NCI-H2081 treated with DMSO at 0.1 percent for 48 hours (cell line): ENCODE data around the gene SPATA16.
"Not testable (repeated sequence)": the region's sequence is repeated elsewhere in the genome, so short reads cannot be mapped to it uniquely, and the experiment has no call there.

ENCODE experiments used
- DNase-seq: peaks from one replicate; lab custom pipeline; 2025; lab: John Stamatoyannopoulos, UW

The SPATA16 gene

GRCh38 chr3:173004681-173005080 is 136.4 kb downstream of the SPATA16 start:
- no peak for DNase-seq

GRCh38 chr3:173003956-173004355 is 137.1 kb downstream of the SPATA16 start:
- no peak for DNase-seq

GRCh38 chr3:173003471-173003870 is 137.6 kb downstream of the SPATA16 start:
- no peak for DNase-seq

DNA sequence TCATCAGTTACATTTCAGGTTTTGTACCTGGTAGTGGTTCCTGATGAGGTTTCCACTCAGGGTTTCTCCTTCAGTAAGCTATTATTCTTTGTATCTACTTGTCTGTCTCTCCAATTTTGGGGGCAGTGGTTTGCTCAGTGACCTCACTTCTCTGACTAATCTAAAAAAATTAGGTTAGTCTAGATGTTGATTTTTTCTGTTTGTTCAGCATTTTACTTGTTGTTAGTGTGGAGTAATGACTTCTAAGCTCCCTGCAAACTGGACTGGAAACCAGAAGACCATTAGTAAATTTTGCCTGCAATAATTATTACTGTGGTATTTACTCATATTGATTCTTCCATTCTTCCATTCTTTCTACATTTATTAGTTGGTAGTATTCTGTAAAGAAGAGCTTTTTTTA is 139.4 kb downstream of the SPATA16 start:
- DNase-seq: no peak

GRCh38 chr3:173000553-173000952 is 140.5 kb downstream of the SPATA16 start:
- no peak for DNase-seq

- no peak for DNase-seq
These were observed 147.6 kb downstream of the SPATA16 start for GRCh38 chr3:172993412-172993811.

- DNase-seq: no peak
These were observed 149.5 kb downstream of the SPATA16 start for GRCh38 chr3:172991424-172991996.

DNA sequence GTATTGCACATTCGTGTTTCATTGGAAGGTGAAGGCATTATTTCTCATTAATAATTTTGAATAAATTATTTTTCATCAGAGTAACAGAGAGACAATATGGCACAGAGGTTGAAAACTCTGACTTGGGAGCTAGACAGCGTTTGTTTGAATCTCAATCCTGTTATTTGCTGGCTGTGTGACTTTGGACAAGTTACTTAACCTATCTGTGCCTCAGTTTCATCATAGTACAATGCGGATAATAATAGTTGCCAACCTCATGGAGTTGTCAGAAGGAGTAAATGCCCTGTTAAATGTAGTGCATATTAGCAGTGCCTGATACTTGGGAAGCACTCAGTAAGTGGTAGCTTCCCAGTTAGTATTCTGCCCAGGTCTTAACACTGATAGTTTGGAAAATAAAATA is 151.7 kb downstream of the SPATA16 start:
- no peak for DNase-seq

DNA sequence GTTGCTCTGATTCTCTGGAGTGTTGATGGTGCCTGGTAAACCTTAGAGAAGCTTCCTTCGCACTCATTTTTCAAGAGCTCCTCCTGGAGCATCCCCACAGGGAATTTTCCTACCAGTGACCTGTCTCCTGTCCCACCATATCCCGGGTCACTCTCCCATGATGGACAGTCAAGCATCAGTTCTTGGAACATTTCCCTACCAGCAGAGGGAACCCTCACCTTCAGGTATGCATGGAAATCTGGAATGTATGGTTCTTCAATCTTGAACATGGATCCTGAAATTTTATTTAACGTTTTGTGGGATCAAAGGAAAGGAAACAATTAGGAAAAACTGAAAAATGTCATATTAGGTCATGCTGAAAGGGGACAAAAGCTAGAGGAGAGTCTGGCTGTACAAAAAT is 153.8 kb downstream of the SPATA16 start:
- DNase-seq: no peak

DNA sequence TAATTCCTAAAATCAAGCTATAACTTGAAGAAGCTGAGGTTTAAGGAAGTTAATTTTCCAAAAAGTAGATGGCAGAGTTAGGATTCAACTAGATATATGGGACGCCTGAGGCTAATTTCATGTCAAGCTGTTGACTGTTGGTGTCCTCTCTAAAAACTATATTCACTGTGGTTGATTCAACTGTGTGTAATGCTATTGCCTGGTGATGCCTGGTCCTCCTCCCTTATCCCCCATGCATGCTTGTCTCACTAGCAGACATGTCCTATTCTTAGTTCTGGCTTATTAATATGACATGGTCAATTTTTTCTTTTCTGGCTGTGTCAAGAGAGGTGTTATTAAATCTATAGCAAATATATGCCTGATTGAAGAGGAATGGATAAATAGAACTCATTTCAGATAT is 156.1 kb downstream of the SPATA16 start:
- DNase-seq: no peak

- no peak for DNase-seq
These were observed 158.2 kb downstream of the SPATA16 start for GRCh38 chr3:172982736-172983364.

DNA sequence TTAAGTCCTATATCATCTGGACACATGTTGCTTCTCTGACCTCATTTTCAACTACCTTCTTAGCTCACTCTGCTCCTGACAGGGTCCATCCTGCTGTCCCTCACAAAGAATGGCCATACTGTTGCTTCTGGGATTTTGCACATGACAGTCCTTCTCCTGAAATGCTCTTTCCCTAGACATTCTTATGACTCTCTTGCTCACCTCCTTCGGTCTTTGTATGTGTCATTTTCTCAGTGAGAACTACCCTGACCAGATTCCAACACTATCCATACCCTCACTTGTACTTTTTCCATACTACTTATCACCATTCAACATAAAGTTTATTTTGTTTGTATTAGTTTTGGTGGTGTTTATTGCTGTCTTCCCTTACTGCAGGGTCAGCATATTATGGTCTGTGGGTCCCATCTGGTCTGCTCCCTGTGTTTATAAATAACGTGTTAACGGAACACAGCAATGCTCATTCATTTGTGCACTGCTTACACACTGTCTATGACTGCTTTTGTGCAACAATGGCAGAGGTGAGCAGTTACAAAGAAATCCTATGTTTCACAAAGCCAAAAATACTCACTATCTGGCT is 159.5 kb downstream of the SPATA16 start:
- no peak for DNase-seq

- no peak for DNase-seq
These were observed 160.2 kb downstream of the SPATA16 start for GRCh38 chr3:172980849-172981248.

DNA sequence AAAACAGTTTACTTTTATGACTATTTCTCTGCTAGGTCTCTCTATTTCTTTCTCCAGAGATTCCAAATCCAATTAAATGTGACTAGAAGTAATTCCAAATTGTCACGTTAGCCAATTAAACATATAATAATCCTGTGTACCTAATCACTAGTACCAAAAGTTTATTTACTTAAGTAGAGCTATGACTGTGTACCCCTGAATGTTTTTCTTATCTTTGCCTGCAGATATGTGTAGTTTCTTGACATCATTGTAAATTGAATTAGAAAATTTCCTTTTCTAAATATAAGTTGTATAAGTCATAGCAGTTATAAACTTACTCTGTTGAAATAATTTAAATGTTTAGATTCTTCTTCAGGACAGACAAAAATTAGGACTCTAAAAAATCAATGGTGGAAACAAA is 163.3 kb downstream of the SPATA16 start:
- DNase-seq: no peak

- no peak for DNase-seq
These were observed 166.1 kb downstream of the SPATA16 start for GRCh38 chr3:172974969-172975368.

GRCh38 chr3:172973799-172974198 is 167.2 kb downstream of the SPATA16 start:
- no peak for DNase-seq

DNA sequence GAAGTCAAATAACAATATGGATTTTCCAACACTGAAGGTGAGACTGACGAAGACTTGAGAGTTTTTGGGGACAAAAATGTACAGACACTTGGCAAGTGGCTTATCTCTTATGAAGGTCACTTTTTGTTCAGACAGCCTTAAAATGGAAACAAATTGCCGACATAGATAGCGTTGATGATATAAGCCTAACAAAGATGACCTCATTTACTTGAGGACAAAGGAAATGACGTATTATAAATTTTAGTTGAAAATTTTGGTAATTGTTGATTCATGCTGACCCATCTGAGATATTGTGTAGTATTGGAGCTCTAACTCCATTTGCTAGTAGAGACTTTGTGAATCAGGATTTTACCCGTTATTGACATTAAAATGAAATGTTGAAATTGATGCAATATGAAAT is 168.3 kb downstream of the SPATA16 start:
- DNase-seq: no peak

- no peak for DNase-seq
These were observed 169.0 kb downstream of the SPATA16 start for GRCh38 chr3:172972067-172972466.

GRCh38 chr3:172968646-172969045 is 172.4 kb downstream of the SPATA16 start:
- DNase-seq: no peak

DNA sequence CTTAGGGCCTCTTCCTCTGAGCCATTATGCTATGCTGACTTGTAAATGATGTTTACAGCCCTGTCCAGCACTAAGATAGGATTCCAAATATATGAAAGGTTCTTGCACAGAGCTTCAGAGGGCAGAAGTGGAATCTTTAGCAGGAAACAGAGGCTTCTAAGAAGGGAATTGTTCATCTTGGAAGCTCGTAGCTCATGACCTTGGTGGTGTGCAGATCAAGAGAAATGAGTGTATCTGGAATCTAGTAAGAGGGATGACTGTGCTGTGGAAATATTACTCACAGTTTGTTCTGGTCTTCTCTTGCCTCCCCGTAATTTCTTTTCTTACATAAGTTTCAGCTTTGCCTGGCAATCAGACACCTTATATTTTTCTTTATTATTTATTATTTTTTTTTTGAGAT is 175.8 kb downstream of the SPATA16 start:
- no peak for DNase-seq

DNA sequence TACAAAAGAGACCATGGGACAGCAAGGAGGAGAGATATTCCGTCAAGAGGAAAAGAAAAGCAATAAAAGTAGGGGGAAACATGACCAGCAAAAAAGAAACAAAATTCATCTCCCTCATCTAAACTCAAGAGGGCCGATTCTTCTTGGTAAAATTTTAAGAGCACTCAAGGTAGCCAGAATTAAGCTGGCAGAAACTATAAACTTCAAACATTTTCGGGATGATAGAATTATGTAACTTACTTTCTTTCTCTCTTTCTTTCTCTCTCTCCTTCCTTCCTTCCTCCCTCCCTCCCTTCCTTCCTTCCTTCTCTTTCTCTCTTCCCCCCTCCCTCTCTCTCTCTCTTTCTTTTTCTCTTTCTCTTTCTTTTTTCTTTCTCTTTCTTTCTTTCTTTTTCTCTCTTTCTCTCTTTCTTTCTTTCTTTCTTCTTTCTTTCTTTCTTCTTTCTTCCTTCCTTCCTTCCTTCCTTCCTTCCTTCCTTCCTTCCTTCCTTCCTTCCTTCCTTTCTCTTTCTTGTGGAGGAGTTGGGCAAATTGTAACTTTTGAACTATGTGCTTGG is 180.3 kb downstream of the SPATA16 start:
- DNase-seq: not testable (repeated sequence)

- no peak for DNase-seq
These were observed 182.5 kb downstream of the SPATA16 start for GRCh38 chr3:172958565-172958964.

DNA sequence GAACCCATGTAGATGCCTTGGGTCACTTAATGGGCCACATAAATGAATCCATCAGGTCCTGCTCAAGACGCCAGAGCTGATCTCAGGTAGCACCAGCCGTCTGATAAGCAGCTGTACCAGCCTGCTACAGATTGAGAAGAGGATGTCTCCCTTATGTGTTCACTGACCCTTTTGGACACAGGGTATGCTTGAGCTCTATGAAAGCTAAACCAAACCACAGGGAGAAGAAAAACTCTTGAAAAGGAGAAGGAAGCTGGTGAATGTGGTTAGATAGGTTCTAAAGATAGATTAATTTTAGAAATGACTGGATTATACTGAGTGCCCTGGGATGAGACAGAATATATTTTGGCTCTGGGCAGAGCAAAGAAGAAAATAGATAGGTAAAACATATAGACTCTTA is 187.5 kb downstream of the SPATA16 start:
- DNase-seq: no peak

DNA sequence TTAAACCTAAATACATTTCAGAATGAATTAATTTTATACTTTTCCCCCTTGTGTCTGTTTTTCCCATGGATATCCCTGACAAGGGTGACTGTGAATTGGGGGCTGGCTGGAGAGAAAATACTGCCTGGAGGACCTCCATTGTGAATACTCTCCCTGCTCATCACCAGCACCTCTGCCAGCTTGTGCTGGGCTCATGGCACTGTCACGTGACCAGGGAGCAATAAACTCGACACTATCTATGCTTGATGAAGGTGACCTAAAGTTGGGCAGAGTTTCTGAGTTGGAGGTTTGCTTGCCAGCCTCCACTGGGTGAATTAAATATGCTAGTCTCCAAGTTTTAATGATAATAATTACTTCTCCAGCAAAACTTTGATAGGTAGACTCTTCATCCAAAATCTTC is 189.5 kb downstream of the SPATA16 start:
- no peak for DNase-seq
